K562 treated with DMSO at 1 percent for 4 hours (cell line): ENCODE data around the gene FKBP1C. TPM values are rescaled to one million over a fixed set of nuclear protein-coding genes. Genes with fewer than 3 reads are reported as not detected.

Experiments
- total RNA-seq: library from RNA; unstranded; fragments of 300-600 nt; gene quantifications from 2 replicates; pipeline ENCODE4 v1.2.3, GENCODE V29; 2022; ENCODE audit not compliant: insufficient read depth

The FKBP1C gene
- not detected in 2 replicates for total RNA-seq

DNA sequence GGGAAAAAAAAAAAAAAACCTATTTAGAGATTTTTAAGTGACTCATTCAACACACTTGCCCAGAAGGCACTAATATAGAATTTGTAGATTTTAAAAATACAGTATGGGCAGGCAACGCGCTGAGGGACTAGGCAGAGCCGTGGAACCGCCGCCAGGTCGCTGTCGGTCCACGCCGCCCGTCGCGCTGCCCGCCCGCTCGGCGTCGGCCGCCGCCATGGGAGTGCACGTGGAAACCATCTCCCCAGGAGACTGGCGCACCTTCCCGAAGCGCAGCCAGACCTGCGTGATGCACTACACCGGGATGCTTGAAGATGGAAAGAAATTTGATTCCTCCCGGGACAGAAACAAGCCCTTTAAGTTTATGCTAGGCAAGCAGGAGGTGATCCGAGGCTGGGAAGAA lies at the start of gene FKBP1C:
Gene FKBP1C, plus strand, starts transcription at position 127 of the 400 bp plus-strand sequence.

Other genes with a start within 250 kb of the FKBP1C start
- gene LGSN, start 108.5 kb downstream of the FKBP1C start, total RNA-seq: not detected in 2 replicates